HepG2 (cell line): Measurements from ENCODE around the gene KAT7. TPM values are rescaled to one million over a fixed set of nuclear protein-coding genes. Genes with fewer than 3 reads are reported as not detected.
A peak's percentile ranks its signal among the peaks of the same experiment; 100 is the strongest.

Source experiments
- AKAP8 ChIP-seq: sonication (generic); formaldehyde crosslinking; IDR thresholded peaks from 2 replicates; pipeline ENCODE4 v1.5.1; 2020; ENCODE audit warnings: mild to moderate bottlenecking, missing genetic modification reagents
- ATF6 ChIP-seq: sonication (generic); formaldehyde crosslinking; conservative IDR thresholded peaks from 2 replicates; pipeline ENCODE4 v1.4.0; 2020; ENCODE audit warnings: missing genetic modification reagents
- DDIT3 ChIP-seq: sonication (generic); formaldehyde crosslinking; IDR thresholded peaks from 2 replicates; pipeline ENCODE4 v1.4.0; 2020; ENCODE audit warnings: mild to moderate bottlenecking, missing genetic modification reagents
- ESRRA ChIP-seq: sonication (generic); formaldehyde crosslinking; IDR thresholded peaks from 2 replicates; pipeline ENCODE4 v1.5.1; 2020; ENCODE audit warnings: mild to moderate bottlenecking, low read depth, missing genetic modification reagents
- ISL2 ChIP-seq: sonication (generic); formaldehyde crosslinking; IDR thresholded peaks from 2 replicates; pipeline ENCODE4 v1.5.0; 2020; ENCODE audit warnings: missing genetic modification reagents
- JDP2 ChIP-seq: sonication (generic); formaldehyde crosslinking; IDR thresholded peaks from 2 replicates; pipeline ENCODE4 v1.8.1; 2022; ENCODE audit warnings: missing genetic modification reagents, borderline replicate concordance
- JUNB ChIP-seq: sonication (generic); formaldehyde crosslinking; IDR thresholded peaks from 2 replicates; pipeline ENCODE4 v1.8.0; 2022; ENCODE audit warnings: missing genetic modification reagents, mild to moderate bottlenecking, borderline replicate concordance
- KLF6 ChIP-seq: IDR thresholded peaks from 2 replicates; pipeline ENCODE4 v1.8.0; 2016; ENCODE audit warnings: missing biosample characterization, missing genetic modification reagents
- MEF2D ChIP-seq: sonication (generic); formaldehyde crosslinking; IDR thresholded peaks from 2 replicates; pipeline ENCODE4 v1.5.1; 2020; ENCODE audit warnings: mild to moderate bottlenecking, missing genetic modification reagents
- NFRKB ChIP-seq: fragments of 450-650 bp; IDR thresholded peaks from 2 replicates; pipeline ENCODE4 v1.6.1; 2017
- PAF1 ChIP-seq: IDR thresholded peaks from 2 replicates; pipeline ENCODE4 v1.6.1; 2016; ENCODE audit warnings: missing genetic modification reagents, missing compliant biosample characterization
- PRPF4 ChIP-seq: fragments of 200-400 bp; formaldehyde crosslinking; IDR thresholded peaks from 2 replicates; pipeline ENCODE4 v1.6.1; 2016; ENCODE audit warnings: low read length, low read depth; ENCODE audit not compliant: poor library complexity, severe bottlenecking
- RAD21 ChIP-seq: fragments of 450-650 bp; formaldehyde crosslinking; IDR thresholded peaks from 2 replicates; pipeline ENCODE4 v1.5.0; 2020; ENCODE audit warnings: mild to moderate bottlenecking
- SOX5 ChIP-seq: IDR thresholded peaks from 2 replicates; pipeline ENCODE4 v1.6.1; 2016; ENCODE audit warnings: borderline replicate concordance
- SRSF1 ChIP-seq: fragments of 200-400 bp; formaldehyde crosslinking; optimal IDR thresholded peaks from 2 replicates; pipeline ENCODE3; 2017; ENCODE audit warnings: mild to moderate bottlenecking, low read depth, low read length, moderate library complexity
- TAF15 ChIP-seq: fragments of 200-400 bp; formaldehyde crosslinking; IDR thresholded peaks from one replicate; pipeline ENCODE4 v1.6.1; 2018; ENCODE audit warnings: mild to moderate bottlenecking, low read depth, low read length; ENCODE audit not compliant: poor library complexity, severe bottlenecking
- THAP7 ChIP-seq: sonication (generic); formaldehyde crosslinking; IDR thresholded peaks from 2 replicates; pipeline ENCODE4 v1.8.1; 2023; ENCODE audit warnings: mild to moderate bottlenecking, missing genetic modification reagents
- YEATS4 ChIP-seq: sonication (generic); formaldehyde crosslinking; IDR thresholded peaks from 2 replicates; pipeline ENCODE4 v1.4.0; 2020; ENCODE audit warnings: missing genetic modification reagents, borderline replicate concordance
- ZBTB42 ChIP-seq: sonication (generic); formaldehyde crosslinking; IDR thresholded peaks from 2 replicates; pipeline ENCODE4 v1.5.0; 2020; ENCODE audit warnings: mild to moderate bottlenecking, missing genetic modification reagents
- ZNF17 ChIP-seq: sonication (generic); formaldehyde crosslinking; IDR thresholded peaks from 2 replicates; pipeline ENCODE4 v1.5.0; 2020; ENCODE audit warnings: mild to moderate bottlenecking, missing genetic modification reagents
- ZNF264 ChIP-seq: sonication (generic); formaldehyde crosslinking; IDR thresholded peaks from 2 replicates; pipeline ENCODE4 v1.4.0; 2020; ENCODE audit warnings: missing genetic modification reagents
- ZNF362 ChIP-seq: sonication (generic); formaldehyde crosslinking; IDR thresholded peaks from 2 replicates; pipeline ENCODE4 v1.4.0; 2020; ENCODE audit warnings: missing genetic modification reagents, mild to moderate bottlenecking, borderline replicate concordance
- ZNF432 ChIP-seq: sonication (generic); formaldehyde crosslinking; IDR thresholded peaks from 2 replicates; pipeline ENCODE4 v1.5.0; 2020; ENCODE audit warnings: missing genetic modification reagents, mild to moderate bottlenecking, borderline replicate concordance
- ZNF451 ChIP-seq: sonication (generic); formaldehyde crosslinking; IDR thresholded peaks from 2 replicates; pipeline ENCODE4 v1.5.0; 2020; ENCODE audit warnings: mild to moderate bottlenecking, missing genetic modification reagents
- ZNF644 ChIP-seq: IDR thresholded peaks from 2 replicates; pipeline ENCODE4 v1.6.1; 2016; ENCODE audit warnings: low read depth
- ZNF709 ChIP-seq: sonication (generic); formaldehyde crosslinking; IDR thresholded peaks from 2 replicates; pipeline ENCODE4 v1.5.0; 2020; ENCODE audit warnings: mild to moderate bottlenecking, missing genetic modification reagents
- polyA plus RNA-seq, 8 experiments: library from polyadenylated mRNA; depleted of rRNA in 3 of 8; stranded (reverse) in 7 of 8; unstranded in 1 of 8; fragments of >200 nt; fragmentation: Illumina TruSeq in 4 of 8; extraction: Trizol in 4 of 8; gene quantifications; 2 replicates each; pipeline versions ENCODE4 v1.2.1 to v1.2.3, GENCODE V29; 2011 to 2016; ENCODE audit warnings: low read depth in 4 of 8, missing spikeins in 1 of 8, mixed read lengths in 1 of 8; ENCODE audit not compliant: insufficient read depth in 1 of 8
- total RNA-seq, 5 experiments: library from RNA; depleted of rRNA; stranded (reverse); fragments of >200 nt; fragmentation: Illumina TruSeq; extraction: Trizol; gene quantifications; 2 replicates each; pipeline ENCODE4 v1.2.3, GENCODE V29; 2016; ENCODE audit warnings: low read depth in 1 of 5

The KAT7 gene
- total and polyA plus RNA-seq, 2 of the 13 experiments (the other 11 are each of a cell fraction or from before 2014, with no cell fraction given), result 21.2 to 39.2 TPM

- TF ChIP-seq JDP2 (no peak), SOX5 (CRISPR knock-in tag) (no peak), ZNF362 (CRISPR knock-in tag) (no peak), KLF6 (no peak), NFRKB (no peak), YEATS4 (peak; percentile 7; the same call in 1 of the 2 replicates), ZNF451 (CRISPR knock-in tag) (peak; percentile 76; the same call in 1 of the 2 replicates), ESRRA (CRISPR knock-in tag) (no peak), ZNF17 (no peak), PAF1 (no peak), ZNF264 (0 out of 2 replicates have a peak, but pooled peaks have one; percentile 20), ZNF709 (CRISPR knock-in tag) (peak; percentile 39; the same call in 1 of the 2 replicates), THAP7 (CRISPR knock-in tag) (no peak), ZNF644 (CRISPR knock-in tag) (0 out of 2 replicates have a peak, but pooled peaks have one; percentile 29), TAF15 (peak; percentile 52), ISL2 (CRISPR knock-in tag) (no peak), SRSF1 (peak; percentile 87), ZNF432 (CRISPR knock-in tag) (no peak), RAD21 (peak; percentile 65), ATF6 (CRISPR knock-in tag) (no peak), DDIT3 (CRISPR knock-in tag) (no peak), ZBTB42 (CRISPR knock-in tag) (no peak), JUNB (CRISPR knock-in tag) (no peak), AKAP8 (CRISPR knock-in tag) (0 out of 2 replicates have a peak, but pooled peaks have one; percentile 43), PRPF4 (no peak), MEF2D (CRISPR knock-in tag) (peak; percentile 36; the same call in 1 of the 2 replicates)
Observed at GRCh38 chr17:49851387-49852291, 63.2 kb downstream of the KAT7 start (continued).
